Liver (tissue), 9 donors: ENCODE measurements around the gene IARS2. TPM values are rescaled to one million over a fixed set of nuclear protein-coding genes. Genes with fewer than 3 reads are reported as not detected.

Experiments used
- DNase-seq: peaks from one replicate; pipeline ENCODE4 v3.0.0-alpha.2; 2017; ENCODE audit warnings: low spot score
- H3K27ac ChIP-seq, 2 donors: one replicate each; pipeline ENCODE4 v1.7.0; 2013; ENCODE audit warnings: inconsistent platforms in 2 of 2, low read length in 2 of 2, control low read depth in 1 of 2, low read depth in 1 of 2, mild to moderate bottlenecking in 1 of 2
- H3K27me3 ChIP-seq, 4 donors: one replicate each; pipeline versions ENCODE4 v1.6.1 to v1.7.0; 2013; ENCODE audit warnings: low read length in 3 of 4, inconsistent platforms in 1 of 4, mild to moderate bottlenecking in 1 of 4, moderate library complexity in 1 of 4; ENCODE audit not compliant: control insufficient read depth in 4 of 4, insufficient read depth in 4 of 4
- H3K36me3 ChIP-seq, 4 donors: one replicate each; pipeline versions ENCODE4 v1.6.1 to v1.7.0; 2013; ENCODE audit warnings: low read length in 3 of 4, mild to moderate bottlenecking in 3 of 4, low read depth in 1 of 4, moderate library complexity in 1 of 4; ENCODE audit not compliant: control insufficient read depth in 4 of 4, insufficient read depth in 3 of 4
- H3K4me1 ChIP-seq, 4 donors: one replicate each; pipeline versions ENCODE4 v1.6.1 to v1.7.0; 2013; ENCODE audit warnings: low read length in 3 of 4, mild to moderate bottlenecking in 3 of 4, moderate library complexity in 1 of 4; ENCODE audit not compliant: control insufficient read depth in 4 of 4, insufficient read depth in 4 of 4
- H3K4me3 ChIP-seq, 3 donors: one replicate each; pipeline versions ENCODE4 v1.6.1 to v1.7.0; 2013; ENCODE audit warnings: low read length in 3 of 3, control low read depth in 1 of 3, low read depth in 1 of 3, mild to moderate bottlenecking in 1 of 3
- H3K9ac ChIP-seq, 2 donors: one replicate each; pipeline ENCODE4 v1.7.0; 2013; ENCODE audit warnings: low read length in 2 of 2, mild to moderate bottlenecking in 2 of 2, moderate library complexity in 2 of 2, control low read depth in 1 of 2, low read depth in 1 of 2
- H3K9me3 ChIP-seq, 4 donors: one replicate each; pipeline versions ENCODE4 v1.6.1 to v1.7.0; 2013; ENCODE audit warnings: low read length in 3 of 4; ENCODE audit not compliant: control insufficient read depth in 4 of 4
- EGR1 ChIP-seq, 2 donors: IDR thresholded peaks; 2 replicates each; pipeline ENCODE4 v1.6.1; 2016 to 2018; ENCODE audit warnings: antibody characterized with exemption in 2 of 2, low read depth in 2 of 2
- FOXA1 ChIP-seq: IDR thresholded peaks from 2 replicates; pipeline ENCODE4 v1.6.1; 2016; ENCODE audit warnings: antibody characterized with exemption
- FOXA2 ChIP-seq: IDR thresholded peaks from 2 replicates; pipeline ENCODE4 v1.6.1; 2016; ENCODE audit warnings: antibody characterized with exemption
- HNF4A ChIP-seq, 2 donors: conservative IDR thresholded peaks; 2 replicates each; pipeline ENCODE4 v1.6.1; 2016; ENCODE audit warnings: antibody characterized with exemption in 2 of 2, mild to moderate bottlenecking in 2 of 2
- HNF4G ChIP-seq: IDR thresholded peaks from 2 replicates; pipeline ENCODE4 v1.6.1; 2016; ENCODE audit warnings: antibody characterized with exemption
- JUND ChIP-seq, 2 donors: IDR thresholded peaks; 2 replicates each; pipeline ENCODE4 v1.6.1; 2016; ENCODE audit warnings: antibody characterized with exemption in 2 of 2
- NR2F2 ChIP-seq: IDR thresholded peaks from 2 replicates; pipeline ENCODE4 v1.6.1; 2016; ENCODE audit warnings: antibody characterized with exemption
- RAD21 ChIP-seq, 2 donors: IDR thresholded peaks; 2 replicates each; pipeline ENCODE4 v1.6.1; 2016; ENCODE audit warnings: antibody characterized with exemption in 2 of 2, mild to moderate bottlenecking in 2 of 2
- RXRA ChIP-seq, 2 donors: IDR thresholded peaks; 2 replicates each; pipeline ENCODE4 v1.6.1; 2017 to 2018; ENCODE audit warnings: antibody characterized with exemption in 2 of 2, mild to moderate bottlenecking in 1 of 2
- SP1 ChIP-seq: IDR thresholded peaks from 2 replicates; pipeline ENCODE4 v1.6.1; 2018; ENCODE audit warnings: antibody characterized with exemption, mild to moderate bottlenecking
- TAF1 ChIP-seq: conservative IDR thresholded peaks from 2 replicates; pipeline ENCODE4 v1.6.1; 2016; ENCODE audit warnings: antibody characterized with exemption, mild to moderate bottlenecking
- YY1 ChIP-seq: IDR thresholded peaks from 2 replicates; pipeline ENCODE4 v1.6.1; 2016; ENCODE audit warnings: antibody characterized with exemption, mild to moderate bottlenecking
- WGBS: extraction: QIAGEN DNeasy Blood & Tissue Kit; methylation state at CpG from one replicate; pipeline ENCODE4 v1.1.7; 2013; 5-methylcytosine and 5-hydroxymethylcytosine counted together
- polyA plus RNA-seq, 2 donors: library from polyadenylated mRNA; stranded (reverse) in 1 of 2; unstranded in 1 of 2; fragments of 200-250 nt in 1 of 2; fragments of >200 nt in 1 of 2; fragmentation: Nextera tagmentation in 1 of 2; extraction: Ambion mirVana in 1 of 2; gene quantifications; one replicate each; pipeline versions ENCODE4 v1.2.1 to v1.2.3, GENCODE V29; 2013 to 2015
- total RNA-seq, 2 donors: library from RNA; depleted of rRNA; stranded (reverse); fragments of >200 nt; gene quantifications; one replicate each; pipeline ENCODE4 v1.2.3, GENCODE V29; 2014
- TF ChIP-seq, protein P1 (sequence below): IDR thresholded peaks from 2 replicates; pipeline ENCODE4 v1.6.1; 2016; ENCODE audit warnings: antibody characterized with exemption
- TF ChIP-seq, protein P2 (sequence below): IDR thresholded peaks from 2 replicates; pipeline ENCODE4 v1.6.1; 2016; ENCODE audit warnings: antibody characterized with exemption
- TF ChIP-seq, protein P3 (sequence below): IDR thresholded peaks from 2 replicates; pipeline ENCODE4 v1.6.1; 2016; ENCODE audit warnings: antibody characterized with exemption, mild to moderate bottlenecking
- TF ChIP-seq, protein P4 (sequence below): fragments of 150-350 bp; IDR thresholded peaks from 2 replicates; pipeline ENCODE4 v1.5.1; 2017; ENCODE audit warnings: improper control_type of control experiment, low read depth, low read length; ENCODE audit not compliant: missing input control
- TF ChIP-seq, protein P5 (sequence below): IDR thresholded peaks from 2 replicates; pipeline ENCODE4 v1.6.1; 2016; ENCODE audit warnings: antibody characterized with exemption
- donor health status: healthy.
- donor health status: healthy.
- donor health status: healthy.
- donor health status: healthy.
- donor health status: healthy.

Gene IARS2
- total and polyA plus RNA-seq, 4 donors = 31.8 to 53.8 (median 44.2) TPM

DNA sequence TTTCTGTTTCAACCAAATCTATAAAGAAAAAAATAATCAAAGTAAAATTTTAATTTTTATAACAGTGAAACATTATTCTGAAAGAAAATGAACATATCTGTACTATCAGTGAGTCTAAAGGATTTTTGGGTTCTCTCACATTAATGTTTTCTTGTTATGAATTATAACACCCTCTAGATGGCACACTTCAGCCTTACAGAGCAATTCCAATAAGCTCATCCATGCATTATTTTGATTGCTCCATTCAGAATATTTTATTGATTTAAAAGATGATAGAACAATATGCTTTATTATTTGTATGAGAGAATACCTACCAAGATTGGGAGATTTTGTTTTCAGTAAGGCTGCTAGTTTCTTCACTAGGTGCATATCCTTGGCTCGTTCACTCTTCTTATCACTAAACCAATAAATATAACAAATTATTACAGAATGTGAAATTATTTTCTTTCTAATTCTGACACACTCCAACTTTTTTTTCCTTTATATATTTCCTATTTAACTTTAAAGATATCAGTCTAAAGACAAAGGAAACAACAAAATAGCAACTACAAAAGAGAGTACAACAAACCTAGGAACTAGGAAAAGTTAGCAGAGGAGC lies 95.9 kb downstream of the IARS2 start:
- Histone ChIP-seq H3K27me3 (no peaks in the 10 kb centered on the region), H3K4me3 (no peak overlapping the region), H3K9ac (no peak overlapping the region), H3K36me3 (peaks cover 4 to 48% (median 35%) of the 10 kb centered on the region in 4 donors), H3K9me3 (no peaks in the 10 kb centered on the region), H3K27ac (no peak overlapping the region), H3K4me1 (no peaks in the 10 kb centered on the region)
- WGBS = 95% methylated on average over 1 of the region's 1 CpG
- DNase-seq = no peak
- TF ChIP-seq YY1 (no peak), TAF1 (no peak), JUND (IDR thresholded peaks at IDR 0.05) (no peak), HNF4A (conservative IDR thresholded peaks at IDR 0.05) (no peak), RXRA (IDR thresholded peaks at IDR 0.05) (no peak), FOXA2 (no peak), HNF4G (no peak), NR2F2 (no peak), RAD21 (IDR thresholded peaks at IDR 0.05) (peak; percentile 68 to 73)
- TF ChIP-seq, protein P1, sequence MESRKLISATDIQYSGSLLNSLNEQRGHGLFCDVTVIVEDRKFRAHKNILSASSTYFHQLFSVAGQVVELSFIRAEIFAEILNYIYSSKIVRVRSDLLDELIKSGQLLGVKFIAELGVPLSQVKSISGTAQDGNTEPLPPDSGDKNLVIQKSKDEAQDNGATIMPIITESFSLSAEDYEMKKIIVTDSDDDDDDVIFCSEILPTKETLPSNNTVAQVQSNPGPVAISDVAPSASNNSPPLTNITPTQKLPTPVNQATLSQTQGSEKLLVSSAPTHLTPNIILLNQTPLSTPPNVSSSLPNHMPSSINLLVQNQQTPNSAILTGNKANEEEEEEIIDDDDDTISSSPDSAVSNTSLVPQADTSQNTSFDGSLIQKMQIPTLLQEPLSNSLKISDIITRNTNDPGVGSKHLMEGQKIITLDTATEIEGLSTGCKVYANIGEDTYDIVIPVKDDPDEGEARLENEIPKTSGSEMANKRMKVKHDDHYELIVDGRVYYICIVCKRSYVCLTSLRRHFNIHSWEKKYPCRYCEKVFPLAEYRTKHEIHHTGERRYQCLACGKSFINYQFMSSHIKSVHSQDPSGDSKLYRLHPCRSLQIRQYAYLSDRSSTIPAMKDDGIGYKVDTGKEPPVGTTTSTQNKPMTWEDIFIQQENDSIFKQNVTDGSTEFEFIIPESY = no peak
- TF ChIP-seq, protein P2, sequence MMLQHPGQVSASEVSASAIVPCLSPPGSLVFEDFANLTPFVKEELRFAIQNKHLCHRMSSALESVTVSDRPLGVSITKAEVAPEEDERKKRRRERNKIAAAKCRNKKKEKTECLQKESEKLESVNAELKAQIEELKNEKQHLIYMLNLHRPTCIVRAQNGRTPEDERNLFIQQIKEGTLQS = no peak
- TF ChIP-seq, protein P3, sequence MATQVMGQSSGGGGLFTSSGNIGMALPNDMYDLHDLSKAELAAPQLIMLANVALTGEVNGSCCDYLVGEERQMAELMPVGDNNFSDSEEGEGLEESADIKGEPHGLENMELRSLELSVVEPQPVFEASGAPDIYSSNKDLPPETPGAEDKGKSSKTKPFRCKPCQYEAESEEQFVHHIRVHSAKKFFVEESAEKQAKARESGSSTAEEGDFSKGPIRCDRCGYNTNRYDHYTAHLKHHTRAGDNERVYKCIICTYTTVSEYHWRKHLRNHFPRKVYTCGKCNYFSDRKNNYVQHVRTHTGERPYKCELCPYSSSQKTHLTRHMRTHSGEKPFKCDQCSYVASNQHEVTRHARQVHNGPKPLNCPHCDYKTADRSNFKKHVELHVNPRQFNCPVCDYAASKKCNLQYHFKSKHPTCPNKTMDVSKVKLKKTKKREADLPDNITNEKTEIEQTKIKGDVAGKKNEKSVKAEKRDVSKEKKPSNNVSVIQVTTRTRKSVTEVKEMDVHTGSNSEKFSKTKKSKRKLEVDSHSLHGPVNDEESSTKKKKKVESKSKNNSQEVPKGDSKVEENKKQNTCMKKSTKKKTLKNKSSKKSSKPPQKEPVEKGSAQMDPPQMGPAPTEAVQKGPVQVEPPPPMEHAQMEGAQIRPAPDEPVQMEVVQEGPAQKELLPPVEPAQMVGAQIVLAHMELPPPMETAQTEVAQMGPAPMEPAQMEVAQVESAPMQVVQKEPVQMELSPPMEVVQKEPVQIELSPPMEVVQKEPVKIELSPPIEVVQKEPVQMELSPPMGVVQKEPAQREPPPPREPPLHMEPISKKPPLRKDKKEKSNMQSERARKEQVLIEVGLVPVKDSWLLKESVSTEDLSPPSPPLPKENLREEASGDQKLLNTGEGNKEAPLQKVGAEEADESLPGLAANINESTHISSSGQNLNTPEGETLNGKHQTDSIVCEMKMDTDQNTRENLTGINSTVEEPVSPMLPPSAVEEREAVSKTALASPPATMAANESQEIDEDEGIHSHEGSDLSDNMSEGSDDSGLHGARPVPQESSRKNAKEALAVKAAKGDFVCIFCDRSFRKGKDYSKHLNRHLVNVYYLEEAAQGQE = no peak
- TF ChIP-seq, protein P4, sequence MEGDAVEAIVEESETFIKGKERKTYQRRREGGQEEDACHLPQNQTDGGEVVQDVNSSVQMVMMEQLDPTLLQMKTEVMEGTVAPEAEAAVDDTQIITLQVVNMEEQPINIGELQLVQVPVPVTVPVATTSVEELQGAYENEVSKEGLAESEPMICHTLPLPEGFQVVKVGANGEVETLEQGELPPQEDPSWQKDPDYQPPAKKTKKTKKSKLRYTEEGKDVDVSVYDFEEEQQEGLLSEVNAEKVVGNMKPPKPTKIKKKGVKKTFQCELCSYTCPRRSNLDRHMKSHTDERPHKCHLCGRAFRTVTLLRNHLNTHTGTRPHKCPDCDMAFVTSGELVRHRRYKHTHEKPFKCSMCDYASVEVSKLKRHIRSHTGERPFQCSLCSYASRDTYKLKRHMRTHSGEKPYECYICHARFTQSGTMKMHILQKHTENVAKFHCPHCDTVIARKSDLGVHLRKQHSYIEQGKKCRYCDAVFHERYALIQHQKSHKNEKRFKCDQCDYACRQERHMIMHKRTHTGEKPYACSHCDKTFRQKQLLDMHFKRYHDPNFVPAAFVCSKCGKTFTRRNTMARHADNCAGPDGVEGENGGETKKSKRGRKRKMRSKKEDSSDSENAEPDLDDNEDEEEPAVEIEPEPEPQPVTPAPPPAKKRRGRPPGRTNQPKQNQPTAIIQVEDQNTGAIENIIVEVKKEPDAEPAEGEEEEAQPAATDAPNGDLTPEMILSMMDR = peak; percentile 29

DNA sequence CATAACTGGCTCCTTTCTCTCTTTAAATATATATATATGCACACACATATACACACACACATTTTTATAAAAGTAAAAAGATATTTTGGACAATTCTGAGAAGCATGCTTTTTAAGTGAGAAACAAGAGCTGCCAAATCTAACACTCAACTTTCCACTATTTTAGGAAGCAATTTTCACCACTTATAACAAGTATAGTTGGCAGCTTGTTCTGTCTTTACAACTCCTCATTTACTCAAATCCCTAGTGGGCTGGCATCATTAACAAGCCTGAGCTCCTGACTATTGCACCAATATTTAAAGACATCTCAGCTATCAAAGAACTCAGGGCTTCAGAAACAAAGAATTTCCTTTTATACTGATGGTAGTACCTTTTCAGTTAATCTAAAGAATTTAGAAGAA lies 101.8 kb downstream of the IARS2 start:
- Histone ChIP-seq H3K9me3 (no peaks in the 10 kb centered on the region), H3K4me1 (no peaks in the 10 kb centered on the region), H3K36me3 (peaks cover 8 to 50% (median 35%) of the 10 kb centered on the region in 4 donors), H3K27me3 (no peaks in the 10 kb centered on the region), H3K9ac (no peak overlapping the region), H3K27ac (no peak overlapping the region), H3K4me3 (no peak overlapping the region)
- no peak for DNase-seq
- TF ChIP-seq SP1 (no peak), FOXA1 (no peak), TAF1 (no peak), FOXA2 (no peak), NR2F2 (no peak), YY1 (no peak), RAD21 (IDR thresholded peaks at IDR 0.05) (no peak), RXRA (IDR thresholded peaks at IDR 0.05) (no peak), EGR1 (IDR thresholded peaks at IDR 0.05; ENCODE audit: low read depth in 2 of 2) (no peak), JUND (IDR thresholded peaks at IDR 0.05) (no peak), HNF4G (no peak), HNF4A (conservative IDR thresholded peaks at IDR 0.05) (no peak)
- TF ChIP-seq, protein P5, sequence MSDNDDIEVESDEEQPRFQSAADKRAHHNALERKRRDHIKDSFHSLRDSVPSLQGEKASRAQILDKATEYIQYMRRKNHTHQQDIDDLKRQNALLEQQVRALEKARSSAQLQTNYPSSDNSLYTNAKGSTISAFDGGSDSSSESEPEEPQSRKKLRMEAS = no peak
- TF ChIP-seq, protein P3 = no peak
- TF ChIP-seq, protein P1 = no peak
- TF ChIP-seq, protein P2 = no peak
